Activated CD8-positive, alpha-beta memory T cell treated with anti-CD3 and anti-CD28 coated beads for 36 hours (primary cell): Measurements from ENCODE around the gene RBBP6. TPM values are rescaled to one million over a fixed set of nuclear protein-coding genes. Genes with fewer than 3 reads are reported as not detected.
"Not testable (repeated sequence)": the region's sequence is repeated elsewhere in the genome, so short reads cannot be mapped to it uniquely, and the experiment has no call there.

Experiments
- CTCF ChIA-PET: fragments of 350-600 bp; sonication (Branson Sonifier 250); formaldehyde crosslinking; loops from one replicate; lab custom pipeline; 2021; ENCODE audit warnings: antibody characterized with exemption; lab: Charles Lee
- POLR2A ChIA-PET: fragments of 350-600 bp; sonication (Branson Sonifier 250); formaldehyde crosslinking; loops from one replicate; lab custom pipeline; 2021; ENCODE audit warnings: antibody characterized with exemption; lab: Charles Lee
- total RNA-seq, 2 experiments: library from RNA; stranded (reverse); gene quantifications; one replicate each; pipeline ENCODE4 v1.2.3, GENCODE V29; 2021

The RBBP6 gene
- total RNA-seq, 2 experiments from 2014 or later: 52.0 to 52.6 TPM

- CTCF ChIA-PET: no interaction called here
- POLR2A ChIA-PET: no interaction called here
Observed at GRCh38 chr16:24544640-24545039, 5.3 kb downstream of the RBBP6 start.

- ChIA-PET POLR2A (no interaction called here), CTCF (interaction anchor here (0.7 kb wide), 1 partner anchor 16 kb away, joined by 3 read pairs; no protein-coding TSS in a partner anchor)
Observed at GRCh38 chr16:24550295-24550694, 10.9 kb downstream of the RBBP6 start.

GRCh38 chr16:24552705-24553246, 13.4 kb downstream of the RBBP6 start:
- CTCF ChIA-PET: no interaction called here
- POLR2A ChIA-PET: interaction anchor here (0.6 to 1.0 kb wide), 2 partner anchors 8 to 108 kb away, joined by 4 to 5 read pairs; no protein-coding TSS in a partner anchor

GRCh38 chr16:24553983-24554382, 14.6 kb downstream of the RBBP6 start:
- ChIA-PET POLR2A (no interaction called here), CTCF (no interaction called here)

- POLR2A ChIA-PET: no interaction called here
- CTCF ChIA-PET: no interaction called here
Observed at GRCh38 chr16:24555346-24555872, 16.0 kb downstream of the RBBP6 start.

GRCh38 chr16:24562811-24563210, 23.4 kb downstream of the RBBP6 start:
- ChIA-PET POLR2A (no interaction called here), CTCF (no interaction called here)

GRCh38 chr16:24568392-24568791, 29.0 kb downstream of the RBBP6 start:
- ChIA-PET CTCF (no interaction called here), POLR2A (no interaction called here)

GRCh38 chr16:24571096-24571495, 31.7 kb downstream of the RBBP6 start:
- ChIA-PET CTCF (no interaction called here), POLR2A (no interaction called here)

- CTCF ChIA-PET: interaction anchor here (0.6 kb wide), 1 partner anchor 769 kb away, joined by 3 read pairs; no protein-coding TSS in a partner anchor
Observed at GRCh38 chr16:24572069-24572468, 32.7 kb downstream of the RBBP6 start.

GRCh38 chr16:24573141-24573540, 33.8 kb downstream of the RBBP6 start:
- POLR2A ChIA-PET: no interaction called here
- CTCF ChIA-PET: no interaction called here

More at GRCh38 chr16:24572069-24572468, 32.7 kb downstream of the RBBP6 start:
- POLR2A ChIA-PET: no interaction called here

- CTCF ChIA-PET, POLR2A ChIA-PET: not testable (repeated sequence)
Observed at GRCh38 chr16:24574515-24575485, 35.4 kb downstream of the RBBP6 start.

- CTCF ChIA-PET, POLR2A ChIA-PET: not testable (repeated sequence)
Observed at GRCh38 chr16:24575791-24576190, 36.4 kb downstream of the RBBP6 start.

- ChIA-PET POLR2A (no interaction called here), CTCF (no interaction called here)
Observed at GRCh38 chr16:24577167-24577566, 37.8 kb downstream of the RBBP6 start.

- ChIA-PET CTCF (interaction anchor here (0.8 kb wide), 1 partner anchor 143 kb away, joined by 3 read pairs; no protein-coding TSS in a partner anchor), POLR2A (no interaction called here)
Observed at GRCh38 chr16:24580665-24581064, 41.3 kb downstream of the RBBP6 start.

- ChIA-PET CTCF (no interaction called here), POLR2A (no interaction called here)
Observed at GRCh38 chr16:24583494-24583893, 44.1 kb downstream of the RBBP6 start.

GRCh38 chr16:24589997-24590396, 50.6 kb downstream of the RBBP6 start:
- ChIA-PET CTCF (no interaction called here), POLR2A (interaction anchor here (0.6 kb wide), 1 partner anchor 229 kb away, joined by 4 read pairs; no protein-coding TSS in a partner anchor)

- POLR2A ChIA-PET: no interaction called here
- CTCF ChIA-PET: no interaction called here
Observed at GRCh38 chr16:24598777-24599437, 59.5 kb downstream of the RBBP6 start.

- ChIA-PET POLR2A (no interaction called here), CTCF (interaction anchor here (0.6 kb wide), 1 partner anchor 1979 kb away, joined by 3 read pairs; no protein-coding TSS in a partner anchor)
Observed at GRCh38 chr16:24609417-24609739, 70.0 kb downstream of the RBBP6 start.

GRCh38 chr16:24609740-24610415, 70.5 kb downstream of the RBBP6 start:
- CTCF ChIA-PET: no interaction called here
- POLR2A ChIA-PET: no interaction called here
